ENCODE measurements around the gene TMPRSS3.

- TF ChIP-seq CTCF (conservative IDR thresholded peaks at IDR 0.05): no peak
- TF ChIP-seq ZFX (IDR thresholded peaks at IDR 0.05): no peak
Measured at GRCh38 chr21:42441963-42442362, 46.1 kb upstream of the TMPRSS3 start.
